GM23338 (cell line): Measurements from ENCODE around the gene TAF15. TPM values are rescaled to one million over a fixed set of nuclear protein-coding genes. Genes with fewer than 3 reads are reported as not detected.

Experiments
- ATAC-seq: fragments of 200-7000 bp; cut with Tn5 transposase; 3 replicates; pipeline ENCODE4 v1.9.1; 2020
- DNase-seq: peaks from one replicate; pipeline ENCODE4 v3.0.0-alpha.2; 2015; ENCODE audit warnings: low spot score
- H2AFZ ChIP-seq: fragments of 200-600 bp; sonication (generic); 2 replicates; pipeline ENCODE4 v1.8.0; 2016; ENCODE audit warnings: antibody characterized with exemption, mild to moderate bottlenecking, moderate library complexity
- H3F3A ChIP-seq: fragments of 200-600 bp; sonication (generic); replicated peaks from 2 replicates; pipeline ENCODE4 v1.8.0; 2017; ENCODE audit warnings: antibody characterized with exemption, mixed run types, low read depth
- H3K27ac ChIP-seq: fragments of 200-600 bp; sonication (generic); 2 replicates; pipeline ENCODE4 v1.6.1; 2016; ENCODE audit warnings: low read depth
- H3K27me3 ChIP-seq: fragments of 200-600 bp; sonication (generic); 2 replicates; pipeline ENCODE4 v1.8.0; 2016; ENCODE audit warnings: mild to moderate bottlenecking, mixed run types, moderate library complexity; ENCODE audit not compliant: insufficient read depth
- H3K36me3 ChIP-seq: fragments of 200-600 bp; sonication (generic); 2 replicates; pipeline ENCODE4 v1.8.0; 2016; ENCODE audit warnings: mild to moderate bottlenecking; ENCODE audit not compliant: insufficient read depth
- H3K4me1 ChIP-seq: fragments of 200-600 bp; sonication (generic); 2 replicates; pipeline ENCODE4 v1.8.0; 2016; ENCODE audit warnings: mild to moderate bottlenecking, moderate library complexity; ENCODE audit not compliant: insufficient read depth
- H3K4me2 ChIP-seq: fragments of 200-600 bp; sonication (generic); 2 replicates; pipeline ENCODE4 v1.7.1; 2017; ENCODE audit warnings: mixed run types
- H3K4me3 ChIP-seq: fragments of 200-600 bp; sonication (generic); 2 replicates; pipeline ENCODE4 v1.6.1; 2016; ENCODE audit warnings: mixed run types
- H3K79me2 ChIP-seq: fragments of 200-600 bp; sonication (generic); replicated peaks from 2 replicates; pipeline ENCODE4 v1.8.0; 2017; ENCODE audit warnings: mild to moderate bottlenecking; ENCODE audit not compliant: insufficient read depth
- H3K9me2 ChIP-seq: fragments of 200-600 bp; sonication (generic); 2 replicates; pipeline ENCODE4 v1.8.0; 2017; ENCODE audit not compliant: insufficient read depth
- H4K20me1 ChIP-seq: fragments of 200-600 bp; sonication (generic); replicated peaks from 2 replicates; pipeline ENCODE4 v1.8.0; 2017; ENCODE audit warnings: mild to moderate bottlenecking; ENCODE audit not compliant: insufficient read depth
- H3K27ac Mint-ChIP-seq: 2 replicates; pipeline ENCODE4 v1.8.0; 2020; ENCODE audit warnings: inconsistent platforms, mild to moderate bottlenecking, moderate library complexity, mixed read lengths
- H3K27me3 Mint-ChIP-seq: 3 replicates; pipeline ENCODE4 v1.8.0; 2022; ENCODE audit warnings: low read depth, mild to moderate bottlenecking, moderate library complexity, mixed read lengths, inconsistent platforms; ENCODE audit not compliant: insufficient read depth, poor library complexity
- H3K36me3 Mint-ChIP-seq: 3 replicates; pipeline ENCODE4 v1.8.0; 2021; ENCODE audit warnings: low read depth, mild to moderate bottlenecking, inconsistent platforms, moderate library complexity, mixed read lengths
- H3K4me1 Mint-ChIP-seq: 3 replicates; pipeline ENCODE4 v1.8.0; 2020; ENCODE audit warnings: mild to moderate bottlenecking, inconsistent platforms, mixed read lengths
- H3K4me3 Mint-ChIP-seq: 3 replicates; pipeline ENCODE4 v1.8.0; 2021; ENCODE audit warnings: moderate library complexity, mild to moderate bottlenecking, inconsistent platforms, mixed read lengths
- H3K9me3 Mint-ChIP-seq: 3 replicates; pipeline ENCODE4 v1.8.0; 2020; ENCODE audit warnings: moderate library complexity, mild to moderate bottlenecking, inconsistent platforms, mixed read lengths
- EZH2phosphoT487 ChIP-seq: fragments of 200-600 bp; sonication (generic); IDR thresholded peaks from one replicate; pipeline ENCODE4 v1.8.1; 2018; ENCODE audit warnings: antibody characterized with exemption; ENCODE audit not compliant: unreplicated experiment
- JUNB ChIP-seq: IDR thresholded peaks from one replicate; pipeline ENCODE4 v1.6.1; 2016; ENCODE audit warnings: antibody characterized with exemption; ENCODE audit not compliant: unreplicated experiment
- NANOG ChIP-seq: IDR thresholded peaks from 2 replicates; pipeline ENCODE4 v1.6.1; 2016; ENCODE audit warnings: antibody characterized with exemption, borderline replicate concordance
- STAT1 ChIP-seq: IDR thresholded peaks from one replicate; pipeline ENCODE4 v1.6.1; 2016; ENCODE audit warnings: antibody characterized with exemption; ENCODE audit not compliant: unreplicated experiment
- ZNF114 ChIP-seq: fragments of 250-450 bp; sonication (Bioruptor Pico); IDR thresholded peaks from 2 replicates; pipeline ENCODE4 v1.5.0; 2020; ENCODE audit warnings: mild to moderate bottlenecking, moderate library complexity
- ZNF331 ChIP-seq: fragments of 250-450 bp; sonication (Bioruptor Pico); IDR thresholded peaks from 2 replicates; pipeline ENCODE4 v1.5.0; 2020; ENCODE audit warnings: low read depth, mild to moderate bottlenecking, moderate library complexity
- polyA plus RNA-seq: library from polyadenylated mRNA; unstranded; fragments of >200 nt; fragmentation: Nextera tagmentation; extraction: Ambion mirVana; gene quantifications from 2 replicates; pipeline ENCODE4 v1.2.1, GENCODE V29; 2016
- total RNA-seq: library from RNA; depleted of rRNA; stranded (reverse); fragments of >200 nt; shearing (Covaris generic); gene quantifications from 2 replicates; pipeline ENCODE4 v1.2.3, GENCODE V29; 2014
- TF ChIP-seq, protein P1 (sequence below): IDR thresholded peaks from 2 replicates; pipeline ENCODE4 v1.6.1; 2016; ENCODE audit warnings: antibody characterized with exemption
- TF ChIP-seq, protein P2 (sequence below), 2 experiments: fragments of 200-600 bp in 1 of 2; sonication (generic) in 1 of 2; conservative IDR thresholded peaks; 2 replicates each; pipeline versions ENCODE4 v1.5.1 to v1.6.1; 2016 to 2017; ENCODE audit warnings: antibody characterized with exemption in 2 of 2, low read depth in 2 of 2, mild to moderate bottlenecking in 2 of 2, moderate library complexity in 1 of 2
- TF ChIP-seq, protein P3 (sequence below): fragments of 250-450 bp; sonication (Bioruptor Pico); IDR thresholded peaks from 2 replicates; pipeline ENCODE4 v1.5.0; 2020; ENCODE audit warnings: mild to moderate bottlenecking, moderate library complexity
- TF ChIP-seq, protein P4 (sequence below): IDR thresholded peaks from one replicate; pipeline ENCODE4 v1.6.1; 2018; ENCODE audit warnings: antibody characterized with exemption; ENCODE audit not compliant: unreplicated experiment

The TAF15 gene
- total and polyA plus RNA-seq, 2 experiments from 2014 or later: 33.8 to 109 TPM

DNA sequence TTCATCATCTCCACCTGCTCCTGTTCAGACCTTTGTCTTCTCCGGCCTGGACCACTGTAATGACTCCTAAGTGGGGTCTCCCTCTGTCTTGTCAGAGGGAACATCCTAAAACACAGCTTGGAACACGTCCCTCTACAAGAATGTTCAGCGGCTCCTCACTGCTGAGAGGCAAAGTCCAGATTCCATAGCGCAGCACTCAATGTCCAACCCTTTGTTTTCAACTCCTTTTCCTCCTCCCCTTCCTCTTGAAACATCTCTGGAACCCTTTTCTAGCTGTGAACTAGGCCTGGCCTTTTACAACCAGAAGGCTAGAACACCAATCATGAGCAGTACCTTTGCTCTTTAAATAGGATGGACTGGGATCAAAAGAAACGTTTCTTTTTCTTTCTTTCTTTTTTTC lies 47.7 kb upstream of the TAF15 start:
- Mint-ChIP-seq H3K27me3 (peaks cover 5% of the 10 kb centered on the region), H3K36me3 (no peaks in the 10 kb centered on the region), H3K4me3 (no peak overlapping the region), H3K9me3 (no peaks in the 10 kb centered on the region; the same call in 1 of the 3 replicates), H3K27ac (no peak overlapping the region), H3K4me1 (peaks cover 17% of the 10 kb centered on the region)
- no peak overlapping the region for H2AFZ ChIP-seq
- TF ChIP-seq STAT1 (no peak), EZH2phosphoT487 (no peak)
- no peak overlapping the region for H3K27ac ChIP-seq
- H4K20me1 ChIP-seq: no peaks in the 10 kb centered on the region
- no peaks in the 10 kb centered on the region for H3K79me2 ChIP-seq
- peaks cover 4% of the 10 kb centered on the region; the same call in 1 of the 2 replicates for H3F3A ChIP-seq
- no peaks in the 10 kb centered on the region for H3K36me3 ChIP-seq
- DNase-seq (no peak), ATAC-seq (no peak)
- H3K4me3 ChIP-seq: no peak overlapping the region
- H3K9me2 ChIP-seq: no peaks in the 10 kb centered on the region
- peaks cover 6% of the 10 kb centered on the region; the same call in 1 of the 2 replicates for H3K4me1 ChIP-seq
- H3K4me2 ChIP-seq: no peak overlapping the region
- no peaks in the 10 kb centered on the region for H3K27me3 ChIP-seq

DNA sequence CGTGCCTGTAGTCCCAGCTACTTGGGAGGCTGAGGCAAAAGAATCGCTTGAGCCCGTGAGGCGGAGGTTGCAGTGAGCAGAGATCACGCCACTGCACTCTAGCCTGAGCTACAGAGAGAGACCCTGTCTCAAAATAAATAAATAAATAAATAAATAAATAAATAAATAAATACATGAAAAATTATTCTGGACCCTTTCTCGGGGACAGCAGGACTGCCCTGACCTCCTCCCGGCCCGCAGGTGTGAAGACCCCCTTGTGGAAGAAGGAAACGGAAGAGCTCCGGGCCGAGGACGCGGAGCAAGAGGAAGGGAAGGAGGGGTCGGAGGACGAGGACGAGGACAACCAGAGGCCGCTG lies 45.5 kb upstream of the TAF15 start:
- Histone ChIP-seq H3F3A (peaks cover 4% of the 10 kb centered on the region; the same call in 1 of the 2 replicates), H3K4me2 (peak overlapping the region; percentile 83; the same call in 1 of the 2 replicates), H3K36me3 (no peaks in the 10 kb centered on the region), H3K9me2 (no peaks in the 10 kb centered on the region), H3K27ac (no peak overlapping the region), H3K4me1 (peaks cover 6% of the 10 kb centered on the region; the same call in 1 of the 2 replicates), H3K4me3 (peak overlapping the region; percentile 65; the same call in 1 of the 2 replicates), H2AFZ (no peak overlapping the region), H4K20me1 (no peaks in the 10 kb centered on the region), H3K79me2 (no peaks in the 10 kb centered on the region), H3K27me3 (no peaks in the 10 kb centered on the region)
- H3K27me3 Mint-ChIP-seq: peaks cover 5% of the 10 kb centered on the region
- H3K36me3 Mint-ChIP-seq: no peaks in the 10 kb centered on the region
- ATAC-seq (no peak), DNase-seq (no peak)
- peaks cover 17% of the 10 kb centered on the region for H3K4me1 Mint-ChIP-seq
- no peak overlapping the region for H3K27ac Mint-ChIP-seq
- no peaks in the 10 kb centered on the region; the same call in 1 of the 3 replicates for H3K9me3 Mint-ChIP-seq
- H3K4me3 Mint-ChIP-seq: peak overlapping the region; percentile 82
- TF ChIP-seq, protein P1, sequence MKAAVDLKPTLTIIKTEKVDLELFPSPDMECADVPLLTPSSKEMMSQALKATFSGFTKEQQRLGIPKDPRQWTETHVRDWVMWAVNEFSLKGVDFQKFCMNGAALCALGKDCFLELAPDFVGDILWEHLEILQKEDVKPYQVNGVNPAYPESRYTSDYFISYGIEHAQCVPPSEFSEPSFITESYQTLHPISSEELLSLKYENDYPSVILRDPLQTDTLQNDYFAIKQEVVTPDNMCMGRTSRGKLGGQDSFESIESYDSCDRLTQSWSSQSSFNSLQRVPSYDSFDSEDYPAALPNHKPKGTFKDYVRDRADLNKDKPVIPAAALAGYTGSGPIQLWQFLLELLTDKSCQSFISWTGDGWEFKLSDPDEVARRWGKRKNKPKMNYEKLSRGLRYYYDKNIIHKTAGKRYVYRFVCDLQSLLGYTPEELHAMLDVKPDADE: no peak
- TF ChIP-seq, protein P2, sequence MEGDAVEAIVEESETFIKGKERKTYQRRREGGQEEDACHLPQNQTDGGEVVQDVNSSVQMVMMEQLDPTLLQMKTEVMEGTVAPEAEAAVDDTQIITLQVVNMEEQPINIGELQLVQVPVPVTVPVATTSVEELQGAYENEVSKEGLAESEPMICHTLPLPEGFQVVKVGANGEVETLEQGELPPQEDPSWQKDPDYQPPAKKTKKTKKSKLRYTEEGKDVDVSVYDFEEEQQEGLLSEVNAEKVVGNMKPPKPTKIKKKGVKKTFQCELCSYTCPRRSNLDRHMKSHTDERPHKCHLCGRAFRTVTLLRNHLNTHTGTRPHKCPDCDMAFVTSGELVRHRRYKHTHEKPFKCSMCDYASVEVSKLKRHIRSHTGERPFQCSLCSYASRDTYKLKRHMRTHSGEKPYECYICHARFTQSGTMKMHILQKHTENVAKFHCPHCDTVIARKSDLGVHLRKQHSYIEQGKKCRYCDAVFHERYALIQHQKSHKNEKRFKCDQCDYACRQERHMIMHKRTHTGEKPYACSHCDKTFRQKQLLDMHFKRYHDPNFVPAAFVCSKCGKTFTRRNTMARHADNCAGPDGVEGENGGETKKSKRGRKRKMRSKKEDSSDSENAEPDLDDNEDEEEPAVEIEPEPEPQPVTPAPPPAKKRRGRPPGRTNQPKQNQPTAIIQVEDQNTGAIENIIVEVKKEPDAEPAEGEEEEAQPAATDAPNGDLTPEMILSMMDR (conservative IDR thresholded peaks at IDR 0.05; ENCODE audit: low read depth in 2 of 2): no peak
- TF ChIP-seq ZNF114 (CRISPR knock-in tag) (no peak), ZNF331 (no peak), JUNB (no peak), NANOG (no peak)
- TF ChIP-seq, protein P3, sequence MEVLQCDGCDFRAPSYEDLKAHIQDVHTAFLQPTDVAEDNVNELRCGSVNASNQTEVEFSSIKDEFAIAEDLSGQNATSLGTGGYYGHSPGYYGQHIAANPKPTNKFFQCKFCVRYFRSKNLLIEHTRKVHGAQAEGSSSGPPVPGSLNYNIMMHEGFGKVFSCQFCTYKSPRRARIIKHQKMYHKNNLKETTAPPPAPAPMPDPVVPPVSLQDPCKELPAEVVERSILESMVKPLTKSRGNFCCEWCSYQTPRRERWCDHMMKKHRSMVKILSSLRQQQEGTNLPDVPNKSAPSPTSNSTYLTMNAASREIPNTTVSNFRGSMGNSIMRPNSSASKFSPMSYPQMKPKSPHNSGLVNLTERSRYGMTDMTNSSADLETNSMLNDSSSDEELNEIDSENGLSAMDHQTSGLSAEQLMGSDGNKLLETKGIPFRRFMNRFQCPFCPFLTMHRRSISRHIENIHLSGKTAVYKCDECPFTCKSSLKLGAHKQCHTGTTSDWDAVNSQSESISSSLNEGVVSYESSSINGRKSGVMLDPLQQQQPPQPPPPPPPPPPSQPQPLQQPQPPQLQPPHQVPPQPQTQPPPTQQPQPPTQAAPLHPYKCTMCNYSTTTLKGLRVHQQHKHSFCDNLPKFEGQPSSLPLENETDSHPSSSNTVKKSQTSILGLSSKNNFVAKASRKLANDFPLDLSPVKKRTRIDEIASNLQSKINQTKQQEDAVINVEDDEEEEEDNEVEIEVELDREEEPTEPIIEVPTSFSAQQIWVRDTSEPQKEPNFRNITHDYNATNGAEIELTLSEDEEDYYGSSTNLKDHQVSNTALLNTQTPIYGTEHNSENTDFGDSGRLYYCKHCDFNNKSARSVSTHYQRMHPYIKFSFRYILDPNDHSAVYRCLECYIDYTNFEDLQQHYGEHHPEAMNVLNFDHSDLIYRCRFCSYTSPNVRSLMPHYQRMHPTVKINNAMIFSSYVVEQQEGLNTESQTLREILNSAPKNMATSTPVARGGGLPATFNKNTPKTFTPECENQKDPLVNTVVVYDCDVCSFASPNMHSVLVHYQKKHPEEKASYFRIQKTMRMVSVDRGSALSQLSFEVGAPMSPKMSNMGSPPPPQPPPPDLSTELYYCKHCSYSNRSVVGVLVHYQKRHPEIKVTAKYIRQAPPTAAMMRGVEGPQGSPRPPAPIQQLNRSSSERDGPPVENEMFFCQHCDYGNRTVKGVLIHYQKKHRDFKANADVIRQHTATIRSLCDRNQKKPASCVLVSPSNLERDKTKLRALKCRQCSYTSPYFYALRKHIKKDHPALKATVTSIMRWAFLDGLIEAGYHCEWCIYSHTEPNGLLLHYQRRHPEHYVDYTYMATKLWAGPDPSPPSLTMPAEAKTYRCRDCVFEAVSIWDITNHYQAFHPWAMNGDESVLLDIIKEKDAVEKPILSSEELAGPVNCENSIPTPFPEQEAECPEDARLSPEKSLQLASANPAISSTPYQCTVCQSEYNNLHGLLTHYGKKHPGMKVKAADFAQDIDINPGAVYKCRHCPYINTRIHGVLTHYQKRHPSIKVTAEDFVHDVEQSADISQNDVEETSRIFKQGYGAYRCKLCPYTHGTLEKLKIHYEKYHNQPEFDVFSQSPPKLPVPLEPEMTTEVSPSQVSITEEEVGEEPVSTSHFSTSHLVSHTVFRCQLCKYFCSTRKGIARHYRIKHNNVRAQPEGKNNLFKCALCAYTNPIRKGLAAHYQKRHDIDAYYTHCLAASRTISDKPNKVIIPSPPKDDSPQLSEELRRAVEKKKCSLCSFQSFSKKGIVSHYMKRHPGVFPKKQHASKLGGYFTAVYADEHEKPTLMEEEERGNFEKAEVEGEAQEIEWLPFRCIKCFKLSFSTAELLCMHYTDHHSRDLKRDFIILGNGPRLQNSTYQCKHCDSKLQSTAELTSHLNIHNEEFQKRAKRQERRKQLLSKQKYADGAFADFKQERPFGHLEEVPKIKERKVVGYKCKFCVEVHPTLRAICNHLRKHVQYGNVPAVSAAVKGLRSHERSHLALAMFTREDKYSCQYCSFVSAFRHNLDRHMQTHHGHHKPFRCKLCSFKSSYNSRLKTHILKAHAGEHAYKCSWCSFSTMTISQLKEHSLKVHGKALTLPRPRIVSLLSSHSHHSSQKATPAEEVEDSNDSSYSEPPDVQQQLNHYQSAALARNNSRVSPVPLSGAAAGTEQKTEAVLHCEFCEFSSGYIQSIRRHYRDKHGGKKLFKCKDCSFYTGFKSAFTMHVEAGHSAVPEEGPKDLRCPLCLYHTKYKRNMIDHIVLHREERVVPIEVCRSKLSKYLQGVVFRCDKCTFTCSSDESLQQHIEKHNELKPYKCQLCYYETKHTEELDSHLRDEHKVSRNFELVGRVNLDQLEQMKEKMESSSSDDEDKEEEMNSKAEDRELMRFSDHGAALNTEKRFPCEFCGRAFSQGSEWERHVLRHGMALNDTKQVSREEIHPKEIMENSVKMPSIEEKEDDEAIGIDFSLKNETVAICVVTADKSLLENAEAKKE (CRISPR knock-in tag): no peak
- TF ChIP-seq, protein P4, sequence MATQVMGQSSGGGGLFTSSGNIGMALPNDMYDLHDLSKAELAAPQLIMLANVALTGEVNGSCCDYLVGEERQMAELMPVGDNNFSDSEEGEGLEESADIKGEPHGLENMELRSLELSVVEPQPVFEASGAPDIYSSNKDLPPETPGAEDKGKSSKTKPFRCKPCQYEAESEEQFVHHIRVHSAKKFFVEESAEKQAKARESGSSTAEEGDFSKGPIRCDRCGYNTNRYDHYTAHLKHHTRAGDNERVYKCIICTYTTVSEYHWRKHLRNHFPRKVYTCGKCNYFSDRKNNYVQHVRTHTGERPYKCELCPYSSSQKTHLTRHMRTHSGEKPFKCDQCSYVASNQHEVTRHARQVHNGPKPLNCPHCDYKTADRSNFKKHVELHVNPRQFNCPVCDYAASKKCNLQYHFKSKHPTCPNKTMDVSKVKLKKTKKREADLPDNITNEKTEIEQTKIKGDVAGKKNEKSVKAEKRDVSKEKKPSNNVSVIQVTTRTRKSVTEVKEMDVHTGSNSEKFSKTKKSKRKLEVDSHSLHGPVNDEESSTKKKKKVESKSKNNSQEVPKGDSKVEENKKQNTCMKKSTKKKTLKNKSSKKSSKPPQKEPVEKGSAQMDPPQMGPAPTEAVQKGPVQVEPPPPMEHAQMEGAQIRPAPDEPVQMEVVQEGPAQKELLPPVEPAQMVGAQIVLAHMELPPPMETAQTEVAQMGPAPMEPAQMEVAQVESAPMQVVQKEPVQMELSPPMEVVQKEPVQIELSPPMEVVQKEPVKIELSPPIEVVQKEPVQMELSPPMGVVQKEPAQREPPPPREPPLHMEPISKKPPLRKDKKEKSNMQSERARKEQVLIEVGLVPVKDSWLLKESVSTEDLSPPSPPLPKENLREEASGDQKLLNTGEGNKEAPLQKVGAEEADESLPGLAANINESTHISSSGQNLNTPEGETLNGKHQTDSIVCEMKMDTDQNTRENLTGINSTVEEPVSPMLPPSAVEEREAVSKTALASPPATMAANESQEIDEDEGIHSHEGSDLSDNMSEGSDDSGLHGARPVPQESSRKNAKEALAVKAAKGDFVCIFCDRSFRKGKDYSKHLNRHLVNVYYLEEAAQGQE: no peak
